Vagina (tissue), 2 donors: ENCODE results near the gene ARID1B.

Experiments
- POLR2A ChIP-seq, 2 donors: fragments of 450-650 bp; IDR thresholded peaks; one replicate each; pipeline ENCODE4 v1.6.1; 2017; ENCODE audit warnings: antibody characterized with exemption in 2 of 2, mild to moderate bottlenecking in 2 of 2, moderate library complexity in 2 of 2
- POLR2AphosphoS5 ChIP-seq, 2 donors: sonication (generic); formaldehyde crosslinking; IDR thresholded peaks; one replicate each; pipeline ENCODE4 v1.9.0; 2017; ENCODE audit warnings: antibody characterized with exemption in 2 of 2, mild to moderate bottlenecking in 2 of 2, low read depth in 1 of 2; ENCODE audit not compliant: insufficient read depth in 1 of 2
- TF ChIP-seq, protein P1 (sequence below), 3 experiments: fragments of 450-650 bp in 2 of 3; fragments of 200-600 bp in 1 of 3; sonication (generic) in 1 of 3; IDR thresholded peaks; one replicate each; pipeline ENCODE4 v1.5.1; 2017 to 2019; ENCODE audit warnings: antibody characterized with exemption in 3 of 3, mild to moderate bottlenecking in 2 of 3, moderate library complexity in 2 of 3

DNA sequence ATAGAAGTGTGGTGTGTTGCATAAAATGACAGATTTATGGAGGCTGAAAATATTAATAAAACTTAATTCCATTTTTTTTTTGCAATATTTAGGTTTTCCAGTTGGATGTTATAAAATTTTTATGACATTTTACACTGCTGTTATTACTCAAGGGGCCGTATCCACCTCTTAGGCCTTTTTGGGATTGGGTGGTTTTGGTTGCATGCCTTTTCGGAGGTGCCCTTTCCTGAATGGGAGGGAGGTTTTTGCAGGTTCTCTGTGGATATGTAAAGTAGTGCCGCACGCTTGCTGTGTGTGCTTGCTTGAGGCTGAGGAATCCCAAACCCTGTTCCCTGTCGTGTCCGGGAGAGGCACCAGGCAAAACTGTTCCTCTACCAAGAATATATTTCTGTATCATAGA lies 6.8 kb downstream of the ARID1B start:
- no peak for TF ChIP-seq POLR2AphosphoS5 (IDR thresholded peaks at IDR 0.05; ENCODE audit: insufficient read depth in 1 of 2, low read depth in 1 of 2)
- TF ChIP-seq POLR2A (IDR thresholded peaks at IDR 0.05): no peak
- TF ChIP-seq, protein P1, sequence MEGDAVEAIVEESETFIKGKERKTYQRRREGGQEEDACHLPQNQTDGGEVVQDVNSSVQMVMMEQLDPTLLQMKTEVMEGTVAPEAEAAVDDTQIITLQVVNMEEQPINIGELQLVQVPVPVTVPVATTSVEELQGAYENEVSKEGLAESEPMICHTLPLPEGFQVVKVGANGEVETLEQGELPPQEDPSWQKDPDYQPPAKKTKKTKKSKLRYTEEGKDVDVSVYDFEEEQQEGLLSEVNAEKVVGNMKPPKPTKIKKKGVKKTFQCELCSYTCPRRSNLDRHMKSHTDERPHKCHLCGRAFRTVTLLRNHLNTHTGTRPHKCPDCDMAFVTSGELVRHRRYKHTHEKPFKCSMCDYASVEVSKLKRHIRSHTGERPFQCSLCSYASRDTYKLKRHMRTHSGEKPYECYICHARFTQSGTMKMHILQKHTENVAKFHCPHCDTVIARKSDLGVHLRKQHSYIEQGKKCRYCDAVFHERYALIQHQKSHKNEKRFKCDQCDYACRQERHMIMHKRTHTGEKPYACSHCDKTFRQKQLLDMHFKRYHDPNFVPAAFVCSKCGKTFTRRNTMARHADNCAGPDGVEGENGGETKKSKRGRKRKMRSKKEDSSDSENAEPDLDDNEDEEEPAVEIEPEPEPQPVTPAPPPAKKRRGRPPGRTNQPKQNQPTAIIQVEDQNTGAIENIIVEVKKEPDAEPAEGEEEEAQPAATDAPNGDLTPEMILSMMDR (IDR thresholded peaks at IDR 0.05): no peak
